GM12892 (cell line): Measurements from ENCODE around the gene ZNF224.
A peak's percentile ranks its signal among the peaks of the same experiment; 100 is the strongest.
"Not testable (repeated sequence)": the region's sequence is repeated elsewhere in the genome, so short reads cannot be mapped to it uniquely, and the experiment has no call there.

ENCODE experiments used
- DNase-seq: peaks from one replicate; pipeline ENCODE4 v3.0.0; 2011; ENCODE audit not compliant: insufficient read length
- FAIRE-seq: peaks from 2 replicates; lab custom pipeline; 2011; peaks lifted over from hg19 to GRCh38; lab: Jason Lieb, UNC
- POLR2A ChIP-seq: IDR thresholded peaks from 2 replicates; pipeline ENCODE4 v1.6.1; 2011; ENCODE audit warnings: low read depth, low read length, control low read depth
- POLR2AphosphoS5 ChIP-seq: IDR thresholded peaks from 2 replicates; pipeline ENCODE4 v1.6.1; 2011; ENCODE audit warnings: low read depth, low read length, control low read depth
- TAF1 ChIP-seq: IDR thresholded peaks from 2 replicates; pipeline ENCODE4 v1.6.1; 2011; ENCODE audit warnings: low read depth, mild to moderate bottlenecking, control low read depth, low read length, borderline replicate concordance

Gene ZNF224

DNA sequence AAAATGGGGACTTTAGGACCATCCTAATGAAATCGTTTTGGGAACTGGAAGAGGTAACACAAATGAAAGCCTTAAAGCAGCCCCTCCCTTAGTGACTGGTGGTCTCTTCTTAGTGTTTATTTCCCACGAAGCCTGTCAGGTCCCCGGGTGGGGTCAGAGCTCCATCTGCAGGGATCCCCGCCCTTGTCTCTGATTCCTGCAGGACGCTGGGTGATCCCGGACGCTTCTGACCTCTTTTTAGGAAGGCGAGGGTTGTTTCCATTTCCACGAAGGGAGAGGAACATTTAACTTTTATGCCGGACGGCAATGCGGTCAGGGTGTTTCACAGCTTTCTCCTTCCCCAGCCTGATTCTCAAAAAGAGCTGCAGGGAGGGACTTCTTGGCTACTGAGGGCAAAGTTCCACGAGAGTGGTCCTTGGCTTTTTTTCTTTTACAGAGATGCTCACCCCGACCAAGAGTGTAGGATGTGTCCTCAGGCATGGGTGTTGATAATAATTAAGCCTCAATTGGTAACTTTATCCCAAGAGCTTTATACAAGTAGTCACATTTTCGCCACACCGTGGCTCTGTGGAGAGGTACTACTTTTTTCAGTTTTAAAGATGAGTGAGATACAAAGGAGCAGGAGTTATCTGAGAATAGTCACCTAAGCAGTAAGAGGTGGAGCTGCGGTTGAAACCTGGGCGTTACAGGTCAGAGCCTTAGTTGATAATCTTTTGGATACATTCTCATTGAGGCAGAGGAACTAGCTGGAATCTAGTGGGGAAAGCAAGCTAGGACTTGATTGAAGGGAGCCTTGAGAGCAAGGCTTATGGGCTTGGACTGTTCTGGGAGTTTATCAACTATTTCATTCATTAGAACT is 21.4 kb upstream of the ZNF224 start:
- FAIRE-seq (no peak), DNase-seq (no peak)
- TF ChIP-seq POLR2A, result no peak
- TF ChIP-seq POLR2AphosphoS5, result no peak
- no peak for TF ChIP-seq TAF1

DNA sequence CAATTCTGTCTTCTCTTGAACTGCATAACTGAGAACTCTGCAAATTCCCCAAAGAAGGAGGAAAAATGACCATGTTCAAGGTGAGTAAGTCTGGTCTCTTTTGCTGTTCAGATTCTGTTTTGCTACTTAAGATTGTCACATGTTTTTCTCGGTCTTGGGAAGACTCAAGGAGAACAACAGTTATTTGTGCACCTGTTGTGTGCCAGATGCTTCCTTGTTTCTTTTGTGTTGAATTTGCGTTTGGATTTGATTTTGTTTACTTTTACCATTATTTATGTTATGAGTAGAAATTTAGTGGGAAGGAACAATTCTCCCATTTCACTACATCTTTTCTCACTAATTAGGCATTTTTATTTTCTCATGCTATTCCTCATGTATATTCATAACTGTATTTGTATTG is 17.8 kb upstream of the ZNF224 start:
- FAIRE-seq, result no peak
- DNase-seq, result no peak

DNA sequence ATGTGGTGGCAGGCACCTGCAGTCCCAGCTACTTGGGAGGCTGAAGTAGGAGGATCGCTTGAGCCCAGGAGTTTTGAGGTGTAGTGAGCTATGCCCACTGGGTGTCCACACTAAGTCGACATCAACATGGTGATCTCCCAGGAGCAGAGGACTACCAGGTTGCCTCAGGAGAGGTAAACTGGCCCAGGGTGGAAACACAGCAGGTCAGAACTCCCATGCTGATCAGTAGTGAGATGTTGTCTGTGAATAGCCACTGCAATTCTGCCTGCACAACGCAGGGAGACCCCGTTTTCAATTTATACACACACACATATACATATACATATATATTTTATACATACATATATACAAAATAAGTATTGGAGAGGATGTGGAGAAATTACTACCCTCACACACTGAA is 2.1 kb upstream of the ZNF224 start:
- no peak for FAIRE-seq
- TF ChIP-seq TAF1 (no peak), POLR2A (no peak), POLR2AphosphoS5 (no peak)
- DNase-seq, result no peak

More for the DNA sequence above, 17.8 kb upstream of the ZNF224 start:
- TF ChIP-seq TAF1 (no peak), POLR2A (no peak), POLR2AphosphoS5 (no peak)

DNA sequence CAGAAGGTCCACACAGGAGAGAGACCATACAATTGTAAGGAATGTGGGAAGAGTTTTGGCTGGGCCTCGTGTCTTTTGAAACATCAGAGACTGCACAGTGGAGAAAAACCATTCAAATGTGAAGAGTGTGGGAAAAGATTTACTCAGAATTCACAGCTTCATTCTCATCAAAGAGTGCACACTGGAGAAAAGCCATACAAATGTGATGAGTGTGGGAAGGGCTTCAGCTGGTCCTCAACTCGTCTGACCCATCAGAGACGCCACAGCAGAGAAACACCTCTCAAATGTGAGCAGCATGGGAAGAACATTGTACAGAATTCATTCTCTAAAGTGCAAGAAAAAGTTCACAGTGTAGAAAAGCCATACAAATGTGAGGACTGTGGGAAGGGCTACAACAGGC is 13.6 kb downstream of the ZNF224 start:
- no peak for FAIRE-seq
- TF ChIP-seq TAF1 (no peak), POLR2A (no peak), POLR2AphosphoS5 (no peak)
- no peak for DNase-seq

DNA sequence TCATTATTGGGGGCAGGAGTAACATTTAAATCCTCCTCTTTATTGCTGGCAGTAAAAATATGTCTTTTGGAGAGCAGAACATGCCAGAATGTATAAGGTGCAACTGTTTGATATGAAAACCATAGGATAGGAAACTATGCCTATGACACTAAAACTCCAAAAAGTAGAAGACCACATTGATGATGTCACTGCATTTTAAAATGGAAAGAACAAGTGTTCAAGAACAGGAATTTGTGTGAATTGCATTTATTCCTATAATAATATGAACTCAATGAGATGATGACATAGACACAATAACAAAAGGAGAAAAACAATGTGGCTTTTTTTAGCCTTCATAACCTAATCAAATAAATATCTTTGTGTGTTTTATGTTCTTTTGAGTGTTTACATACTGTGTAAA is 15.3 kb downstream of the ZNF224 start:
- DNase-seq (no peak), FAIRE-seq (no peak)
- TF ChIP-seq POLR2AphosphoS5, result no peak
- TF ChIP-seq POLR2A, result no peak
- no peak for TF ChIP-seq TAF1

DNA sequence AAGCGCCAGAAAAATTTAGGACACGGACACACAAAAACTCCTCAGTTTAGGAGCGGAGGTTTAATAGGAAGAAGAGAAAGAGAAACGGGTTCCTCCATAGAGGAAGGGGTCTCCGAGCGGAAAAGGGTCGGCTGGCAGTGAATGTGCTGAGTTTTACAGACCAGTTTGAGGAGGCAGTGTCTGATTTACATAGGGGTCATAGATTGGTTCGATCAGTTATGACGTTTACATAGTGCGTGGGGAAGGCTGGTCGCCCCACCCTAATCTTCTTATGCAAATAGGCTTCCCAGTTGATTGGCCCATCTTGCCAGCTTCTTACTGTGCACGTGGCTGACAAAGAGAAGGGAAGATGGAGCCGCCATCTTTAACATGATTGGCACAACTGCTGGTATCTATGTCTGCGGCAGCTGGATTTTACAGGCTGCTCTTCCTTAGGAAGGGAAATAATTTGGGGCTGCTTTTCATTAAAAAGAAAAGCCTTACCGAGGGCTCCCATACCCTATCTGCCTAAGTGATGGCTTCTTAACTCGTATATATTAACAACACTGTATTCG is 17.8 kb downstream of the ZNF224 start:
- no peak for DNase-seq
- FAIRE-seq, result no peak

DNA sequence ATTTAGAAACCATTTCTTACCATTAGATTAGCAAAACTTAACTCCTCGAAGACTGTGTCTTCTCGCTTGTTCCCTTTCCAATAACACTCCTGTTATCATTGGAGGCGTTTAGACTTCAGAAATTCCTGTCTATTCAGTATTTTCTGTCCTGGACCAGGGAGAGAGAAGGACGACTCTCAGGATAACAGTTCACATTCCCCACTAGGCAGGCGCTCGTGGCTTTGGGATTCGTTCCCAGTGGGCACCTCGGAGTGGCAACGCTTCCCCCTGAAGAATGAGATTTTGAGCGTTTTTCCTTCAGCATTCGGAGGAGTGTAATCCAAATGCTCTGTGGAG is 18.6 kb downstream of the ZNF224 start:
- FAIRE-seq, result no peak
- DNase-seq, result no peak
- TF ChIP-seq POLR2A, result no peak
- TF ChIP-seq TAF1, result no peak

More for the DNA sequence above, 17.8 kb downstream of the ZNF224 start:
- TF ChIP-seq POLR2A (no peak), TAF1 (no peak), POLR2AphosphoS5 (no peak)

DNA sequence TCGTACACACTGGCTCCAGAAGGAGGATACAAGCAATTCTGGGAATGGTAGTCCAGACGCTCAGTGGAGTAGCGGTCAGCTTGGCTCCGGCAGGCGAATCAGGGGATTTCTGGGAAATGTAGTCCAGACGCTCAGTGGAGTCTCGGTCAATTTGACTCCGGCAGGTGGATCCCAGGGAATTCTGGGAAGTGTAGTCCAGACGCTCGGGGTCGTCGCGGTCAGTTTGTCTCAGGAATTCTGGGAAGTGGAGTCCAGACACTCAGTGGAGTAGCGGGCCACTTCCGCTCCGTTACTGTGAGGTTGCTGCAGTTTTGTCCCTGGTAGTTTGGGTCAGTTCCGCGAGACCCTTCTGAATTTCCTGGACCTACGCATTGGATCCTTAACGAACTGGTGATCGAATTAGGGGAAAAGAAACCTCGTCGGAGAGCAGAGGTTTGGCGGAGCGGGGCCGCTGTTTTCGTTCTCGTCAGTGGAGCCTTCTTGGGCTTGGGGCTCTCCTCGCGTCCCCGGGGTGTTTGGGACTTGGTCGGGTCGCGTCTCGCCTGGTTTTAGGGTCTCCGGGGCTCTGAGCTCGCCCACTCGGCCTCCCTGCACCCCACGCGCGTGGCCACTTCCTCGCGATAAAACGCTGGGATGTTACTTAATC is 19.1 kb downstream of the ZNF224 start, which contains the start of gene ZNF225:
TSS of gene ZNF225 (plus strand) at position 262 of the 646 bp plus-strand sequence. CDS start 2,429 bp downstream, outside the sequence.
- TF ChIP-seq POLR2AphosphoS5 (peak; percentile 44; the same call in 1 of the 2 replicates), POLR2A (peak; percentile 64), TAF1 (0 out of 2 replicates have a peak, but pooled peaks have one; percentile 29)
- DNase-seq, result peak; percentile 71
- FAIRE-seq, result peak; percentile 97

DNA sequence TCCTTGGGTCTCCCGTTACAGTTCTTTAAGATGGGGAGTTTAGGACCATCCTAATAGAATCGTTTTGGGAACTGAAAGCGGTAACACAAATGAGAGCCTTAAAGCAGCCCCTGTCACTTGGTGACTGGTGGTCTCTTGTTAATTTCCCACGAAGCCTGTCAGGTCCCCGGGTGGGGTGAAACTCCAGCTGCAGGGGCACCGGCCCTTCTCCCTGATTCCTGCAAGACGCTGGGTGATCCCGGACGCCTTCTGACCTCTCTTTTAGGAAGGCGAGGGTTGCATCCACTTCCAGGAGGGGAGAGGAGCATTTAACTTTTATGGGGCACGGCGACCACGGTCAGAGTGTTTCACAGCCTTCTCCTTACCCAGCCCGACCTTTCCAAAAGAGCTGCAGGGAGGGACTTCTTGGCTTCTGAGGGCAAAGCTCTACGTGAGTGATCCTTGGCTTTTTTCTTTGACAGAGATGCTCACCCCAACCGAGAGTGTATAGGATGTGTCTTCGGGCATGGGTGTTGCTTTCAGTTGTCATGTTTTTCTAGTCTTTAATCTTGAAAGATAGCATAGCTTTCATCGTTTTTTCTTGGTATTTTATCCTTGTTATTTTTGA is 19.7 kb downstream of the ZNF224 start:
- FAIRE-seq (no peak), DNase-seq (no peak)

DNA sequence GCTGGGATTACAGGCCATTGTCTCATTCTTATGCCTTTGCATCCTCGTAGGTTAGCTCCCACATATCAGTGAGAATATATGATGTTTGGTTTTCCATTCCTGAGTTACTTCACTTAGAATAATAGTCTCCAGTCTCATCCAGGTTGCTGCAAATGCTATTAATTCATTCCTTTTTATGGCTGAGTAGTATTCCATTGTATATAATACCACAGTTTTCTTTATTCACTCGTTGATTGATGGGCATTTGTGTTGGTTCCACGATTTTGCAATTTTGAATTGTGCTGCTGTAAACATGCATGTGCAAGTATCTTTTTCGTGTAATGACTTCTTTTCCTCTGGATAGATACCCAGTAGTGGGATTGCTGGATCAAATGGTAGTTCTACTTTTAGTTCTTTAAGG is 27.0 kb downstream of the ZNF224 start:
- FAIRE-seq, DNase-seq: not testable (repeated sequence)

More for the DNA sequence above, 19.7 kb downstream of the ZNF224 start:
- TF ChIP-seq POLR2A (no peak), POLR2AphosphoS5 (no peak), TAF1 (no peak)

DNA sequence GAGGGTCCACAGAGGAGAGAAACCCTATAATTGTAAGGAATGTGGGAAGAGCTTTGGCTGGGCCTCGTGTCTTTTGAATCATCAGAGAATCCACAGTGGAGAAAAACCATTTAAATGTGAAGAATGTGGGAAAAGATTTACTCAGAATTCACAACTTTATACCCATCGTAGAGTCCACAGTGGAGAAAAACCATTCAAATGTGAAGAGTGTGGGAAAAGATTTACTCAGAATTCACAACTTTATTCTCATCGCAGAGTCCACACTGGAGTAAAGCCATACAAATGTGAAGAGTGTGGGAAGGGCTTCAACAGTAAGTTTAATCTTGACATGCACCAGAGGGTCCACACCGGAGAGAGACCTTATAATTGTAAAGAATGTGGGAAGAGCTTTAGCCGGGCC is 37.8 kb downstream of the ZNF224 start:
- FAIRE-seq (no peak), DNase-seq (no peak)
- TF ChIP-seq POLR2A, result no peak
- no peak for TF ChIP-seq POLR2AphosphoS5
- TF ChIP-seq TAF1, result no peak
